ENCODE data around the gene SCEL.

GRCh38 chr13:77571956-77572355 lies 36.5 kb downstream of the SCEL start:
- TF ChIP-seq SIN3A (IDR thresholded peaks at IDR 0.05; ENCODE audit: borderline replicate concordance, insufficient read depth, low read length) (no peak), POLR2AphosphoS5 (IDR thresholded peaks at IDR 0.05; ENCODE audit: low read depth, low read length) (no peak)

Measured in PFSK-1 (cell line).